ENCODE results near the gene COL4A3. TPM values are rescaled to one million over a fixed set of nuclear protein-coding genes. Genes with fewer than 3 reads are reported as not detected.

Gene COL4A3
- under 1 TPM; 0.16 to 0.36 (median 0.32) TPM for total RNA-seq
- long read RNA-seq, donor 1: 0 reads
- long read RNA-seq, donor 2: 0 reads

- H3K9me3 ChIP-seq: no peaks in the 10 kb centered on the region
- intact Hi-C loops (cut with DNase I, micrococcal nuclease): no loop called here
- H3K36me3 ChIP-seq (ENCODE audit: low read depth): no peaks in the 10 kb centered on the region
- H3K4me3 ChIP-seq: no peak within 1 kb of the TSS
- no peak for TF ChIP-seq CTCF (IDR thresholded peaks at IDR 0.05)
- H3K4me1 ChIP-seq (ENCODE audit: low read depth): peaks cover 15% of the 10 kb centered on the region
- DNase-seq (peak; percentile 46 to 74 (median 59)), ATAC-seq (peak; percentile 88)
Observed at GRCh38 chr2:227163998-227164762, at the start of gene COL4A3, which contains the start of gene COL4A4. TSS of gene COL4A3 (plus strand) at chr2:227164624. CDS start at chr2:227164727, 103 bp downstream. TSS of gene COL4A4 (minus strand) at chr2:227164205. CDS start at chr2:227147483, 16,722 bp downstream.

- Histone ChIP-seq H3K36me3 (ENCODE audit: low read depth) (no peaks in the 10 kb centered on the region), H3K4me1 (ENCODE audit: low read depth) (no peaks in the 10 kb centered on the region), H3K4me3 (no peak overlapping the region), H3K9me3 (no peaks in the 10 kb centered on the region)
- ATAC-seq (no peak), DNase-seq (no peak)
- no peak for TF ChIP-seq CTCF (IDR thresholded peaks at IDR 0.05)
- intact Hi-C loops (cut with DNase I, micrococcal nuclease): no loop called here
Observed at GRCh38 chr2:227115761-227116160, 48.7 kb upstream of the COL4A3 start.

- intact Hi-C loops (cut with DNase I, micrococcal nuclease): no loop called here
- H3K9me3 ChIP-seq: no peaks in the 10 kb centered on the region
- no peaks in the 10 kb centered on the region for H3K4me1 ChIP-seq (ENCODE audit: low read depth)
- no peak for TF ChIP-seq CTCF (IDR thresholded peaks at IDR 0.05)
- H3K36me3 ChIP-seq (ENCODE audit: low read depth): no peaks in the 10 kb centered on the region
- no peak overlapping the region for H3K4me3 ChIP-seq
- DNase-seq: no peak
- ATAC-seq: no peak
Observed at GRCh38 chr2:227117027-227117426, 47.4 kb upstream of the COL4A3 start.

GRCh38 chr2:227117852-227118251, 46.6 kb upstream of the COL4A3 start:
- TF ChIP-seq CTCF (IDR thresholded peaks at IDR 0.05): no peak
- Histone ChIP-seq H3K4me1 (ENCODE audit: low read depth) (no peaks in the 10 kb centered on the region), H3K36me3 (ENCODE audit: low read depth) (no peaks in the 10 kb centered on the region), H3K4me3 (no peak overlapping the region), H3K9me3 (no peaks in the 10 kb centered on the region)
- ATAC-seq (no peak), DNase-seq (no peak)
- intact Hi-C loops (cut with DNase I, micrococcal nuclease): no loop called here

- intact Hi-C loops (cut with DNase I, micrococcal nuclease): no loop called here
- no peak for DNase-seq
- H3K4me3 ChIP-seq: no peak overlapping the region
- H3K4me1 ChIP-seq (ENCODE audit: low read depth): no peaks in the 10 kb centered on the region
- no peaks in the 10 kb centered on the region for H3K36me3 ChIP-seq (ENCODE audit: low read depth)
- H3K9me3 ChIP-seq: no peaks in the 10 kb centered on the region
- no peak for TF ChIP-seq CTCF (IDR thresholded peaks at IDR 0.05)
- no peak for ATAC-seq
Observed at GRCh38 chr2:227118353-227118752, 46.1 kb upstream of the COL4A3 start.

Measured in mucosa of descending colon (tissue), 3 donors.